AG09319 (cell line): ENCODE results near the gene ST6GALNAC3.
"Not testable (repeated sequence)": the region's sequence is repeated elsewhere in the genome, so short reads cannot be mapped to it uniquely, and the experiment has no call there.

Experiments
- DNase-seq: peaks from one replicate; pipeline ENCODE4 v3.0.0-alpha.2; 2010; ENCODE audit warnings: low read depth; ENCODE audit errors: extremely low read depth
- TF ChIP-seq, protein P1 (sequence below): IDR thresholded peaks from 2 replicates; pipeline ENCODE4 v1.5.1; 2011; ENCODE audit warnings: low read depth, mild to moderate bottlenecking, inconsistent platforms, low read length, moderate library complexity

Gene ST6GALNAC3

DNA sequence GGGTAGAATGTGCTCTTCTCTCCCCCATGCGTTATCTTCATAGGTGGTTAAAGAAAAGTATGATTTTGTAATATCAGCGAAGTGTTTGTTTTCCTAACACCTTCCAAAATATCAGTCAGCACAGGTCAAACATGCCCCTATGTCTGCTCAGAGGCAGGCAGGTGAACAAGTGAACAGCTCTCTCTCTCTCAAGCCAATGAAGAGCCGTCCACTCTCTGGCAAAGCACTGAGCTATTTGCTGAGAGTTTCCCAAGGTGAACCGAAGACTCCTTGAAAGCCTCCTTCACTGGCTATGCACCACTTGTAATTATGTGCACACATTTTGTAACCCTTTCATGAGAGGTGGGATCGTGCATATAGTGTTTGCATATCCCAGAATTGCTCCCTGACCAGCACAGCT lies 47.7 kb downstream of the ST6GALNAC3 start:
- DNase-seq: no peak
- TF ChIP-seq, protein P1, sequence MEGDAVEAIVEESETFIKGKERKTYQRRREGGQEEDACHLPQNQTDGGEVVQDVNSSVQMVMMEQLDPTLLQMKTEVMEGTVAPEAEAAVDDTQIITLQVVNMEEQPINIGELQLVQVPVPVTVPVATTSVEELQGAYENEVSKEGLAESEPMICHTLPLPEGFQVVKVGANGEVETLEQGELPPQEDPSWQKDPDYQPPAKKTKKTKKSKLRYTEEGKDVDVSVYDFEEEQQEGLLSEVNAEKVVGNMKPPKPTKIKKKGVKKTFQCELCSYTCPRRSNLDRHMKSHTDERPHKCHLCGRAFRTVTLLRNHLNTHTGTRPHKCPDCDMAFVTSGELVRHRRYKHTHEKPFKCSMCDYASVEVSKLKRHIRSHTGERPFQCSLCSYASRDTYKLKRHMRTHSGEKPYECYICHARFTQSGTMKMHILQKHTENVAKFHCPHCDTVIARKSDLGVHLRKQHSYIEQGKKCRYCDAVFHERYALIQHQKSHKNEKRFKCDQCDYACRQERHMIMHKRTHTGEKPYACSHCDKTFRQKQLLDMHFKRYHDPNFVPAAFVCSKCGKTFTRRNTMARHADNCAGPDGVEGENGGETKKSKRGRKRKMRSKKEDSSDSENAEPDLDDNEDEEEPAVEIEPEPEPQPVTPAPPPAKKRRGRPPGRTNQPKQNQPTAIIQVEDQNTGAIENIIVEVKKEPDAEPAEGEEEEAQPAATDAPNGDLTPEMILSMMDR: no peak

DNA sequence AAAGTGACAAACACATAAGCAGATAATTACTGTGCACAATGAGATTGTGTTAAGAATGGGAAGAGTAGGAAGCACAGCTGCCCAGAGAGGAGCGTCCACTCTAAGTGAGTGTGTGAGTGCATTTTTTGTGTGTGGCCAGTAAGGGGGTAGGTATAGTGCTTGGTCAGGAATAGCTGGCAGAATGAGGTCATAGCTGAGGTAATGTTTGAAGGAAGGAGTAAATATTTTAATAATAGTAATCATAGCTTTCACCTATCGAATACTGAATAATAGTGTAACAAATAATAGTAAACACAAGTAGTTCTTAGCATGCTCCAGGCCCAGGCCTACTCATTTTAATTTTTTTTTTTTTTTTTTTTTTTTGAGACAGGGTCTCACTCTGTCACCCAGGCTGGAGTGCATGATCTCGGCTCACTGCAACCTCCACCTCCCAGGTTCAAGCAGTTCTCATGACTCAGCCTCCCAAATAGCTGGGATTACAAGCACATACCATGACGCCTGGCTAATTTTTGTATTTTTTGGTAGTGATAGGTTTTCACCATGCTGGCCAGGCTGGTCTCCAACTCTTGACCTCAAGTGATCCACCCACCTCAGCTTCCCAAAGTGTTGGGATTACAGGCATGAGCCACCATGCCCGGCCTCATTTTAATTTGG lies 49.0 kb downstream of the ST6GALNAC3 start:
- DNase-seq: not testable (repeated sequence)

DNA sequence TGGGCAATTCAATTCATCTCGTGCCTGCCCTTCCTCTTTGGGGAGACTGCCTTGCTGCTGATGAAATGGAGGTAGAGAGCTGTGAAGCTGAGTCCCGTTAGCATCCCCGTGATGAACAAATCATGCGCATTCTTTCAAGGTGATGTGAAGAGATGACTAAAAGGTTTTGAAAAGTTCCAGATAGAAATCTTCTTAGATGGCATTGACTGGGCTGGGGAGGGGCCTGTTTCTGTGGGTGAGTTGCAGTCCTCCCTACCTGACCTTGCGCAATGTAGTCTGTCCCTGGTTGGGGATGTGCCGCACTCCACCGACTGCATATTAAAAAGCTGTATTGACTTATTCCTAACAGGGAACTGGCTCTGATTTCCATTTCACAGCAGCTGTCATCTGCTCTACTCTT lies 49.6 kb downstream of the ST6GALNAC3 start:
- TF ChIP-seq, protein P1: no peak
- DNase-seq: no peak

- DNase-seq: no peak
- TF ChIP-seq, protein P1: no peak
Measured at GRCh38 chr1:76125473-76126219, 51.1 kb downstream of the ST6GALNAC3 start.

GRCh38 chr1:76128096-76128495 lies 53.5 kb downstream of the ST6GALNAC3 start:
- no peak for DNase-seq
- TF ChIP-seq, protein P1: no peak

- TF ChIP-seq, protein P1: no peak
- DNase-seq: no peak
Measured at GRCh38 chr1:76129731-76130130, 55.2 kb downstream of the ST6GALNAC3 start.

DNA sequence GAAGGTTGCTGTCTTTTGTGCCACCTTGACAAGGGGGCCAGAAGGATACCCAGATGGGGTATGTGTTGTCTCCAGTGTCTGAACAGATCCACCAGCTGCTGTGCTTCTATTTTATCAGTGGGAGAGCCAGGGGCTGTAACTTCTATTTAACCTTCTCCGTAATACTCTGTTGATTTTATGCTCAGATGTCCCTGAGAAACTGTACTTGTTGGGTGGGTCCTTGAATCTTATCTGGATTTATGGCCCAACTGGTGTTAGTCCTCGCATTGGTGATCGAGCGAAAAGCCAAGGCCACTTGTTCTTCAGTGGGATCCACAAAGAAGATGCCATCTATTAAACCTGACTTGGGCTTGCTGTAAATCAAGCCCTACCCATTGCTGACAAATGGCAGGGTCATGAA lies 56.4 kb downstream of the ST6GALNAC3 start:
- TF ChIP-seq, protein P1: no peak
- no peak for DNase-seq
